K562 (cell line): ENCODE measurements around the gene LGI4. TPM values are rescaled to one million over a fixed set of nuclear protein-coding genes. Genes with fewer than 3 reads are reported as not detected.

Experiments
- ATF3 ChIP-seq, 2 experiments: fragments of 450-650 bp in 1 of 2; sonication (generic) in 1 of 2; formaldehyde crosslinking in 1 of 2; IDR thresholded peaks in 1 of 2; conservative IDR thresholded peaks in 1 of 2; 2 replicates each; pipeline versions ENCODE4 v1.6.1 to v1.8.1; 2016 to 2023; ENCODE audit warnings: mild to moderate bottlenecking in 2 of 2, moderate library complexity in 2 of 2, inconsistent platforms in 1 of 2, missing genetic modification reagents in 1 of 2
- ATF4 ChIP-seq: fragments of 450-650 bp; formaldehyde crosslinking; IDR thresholded peaks from 2 replicates; pipeline ENCODE4 v1.4.0; 2022; ENCODE audit warnings: mild to moderate bottlenecking, moderate library complexity
- BHLHE40 ChIP-seq: IDR thresholded peaks from 2 replicates; pipeline ENCODE4 v1.6.1; 2011; ENCODE audit warnings: low read length, improper control_type of control experiment
- C11orf30 ChIP-seq: fragments of 450-650 bp; IDR thresholded peaks from 2 replicates; pipeline ENCODE4 v1.6.1; 2016; ENCODE audit warnings: low read depth, mild to moderate bottlenecking
- CLOCK ChIP-seq: fragments of 250-450 bp; sonication (Bioruptor Pico); IDR thresholded peaks from 2 replicates; pipeline ENCODE4 v1.4.0; 2020; ENCODE audit warnings: mild to moderate bottlenecking, moderate library complexity, borderline replicate concordance
- NONO ChIP-seq, 2 experiments: fragments of 200-400 bp in 1 of 2; fragments of 450-650 bp in 1 of 2; formaldehyde crosslinking in 1 of 2; IDR thresholded peaks; 2 replicates each; pipeline ENCODE4 v1.6.1; 2017; ENCODE audit warnings: low read depth in 2 of 2, mild to moderate bottlenecking in 2 of 2, moderate library complexity in 2 of 2, low read length in 1 of 2
- PRDM10 ChIP-seq: fragments of 450-650 bp; IDR thresholded peaks from 2 replicates; pipeline ENCODE4 v1.6.1; 2018; ENCODE audit not compliant: partially characterized antibody
- SMARCA4 ChIP-seq: fragments of 450-650 bp; IDR thresholded peaks from 2 replicates; pipeline ENCODE4 v1.6.1; 2016
- USF2 ChIP-seq: sonication (generic); formaldehyde crosslinking; IDR thresholded peaks from 2 replicates; pipeline ENCODE4 v1.5.0; 2020; ENCODE audit warnings: missing genetic modification reagents
- ZNF12 ChIP-seq: sonication (generic); formaldehyde crosslinking; IDR thresholded peaks from 2 replicates; pipeline ENCODE4 v1.4.0; 2020; ENCODE audit warnings: mild to moderate bottlenecking, missing genetic modification reagents
- polyA plus RNA-seq, 8 experiments: library from polyadenylated mRNA; depleted of rRNA in 4 of 8; stranded (reverse) in 5 of 8; unstranded in 3 of 8; fragments of >200 nt; fragmentation: Nextera tagmentation in 2 of 8; fragmentation: Illumina TruSeq in 1 of 8; extraction: Ambion mirVana in 2 of 8; extraction: Trizol in 1 of 8; gene quantifications; 2 replicates each; pipeline versions ENCODE4 v1.2.1 to v1.2.3, GENCODE V29; 2011 to 2014; ENCODE audit warnings: inconsistent platforms in 1 of 8, missing spikeins in 1 of 8
- total RNA-seq, 7 experiments: library from RNA; depleted of rRNA in 6 of 7; stranded (reverse); fragments of >200 nt in 6 of 7; fragmentation: Illumina TruSeq in 2 of 7; extraction: Trizol in 2 of 7; gene quantifications; 2 replicates each; pipeline versions ENCODE4 v1.2.1 to v1.2.3, GENCODE V29; 2011 to 2021; ENCODE audit warnings: low replicate concordance in 1 of 7

Gene LGI4
- total and polyA plus RNA-seq, 9 of the 15 experiments (the other 6 are each of a cell fraction or from before 2014, with no cell fraction given), result 0.14 to 0.30 (median 0.24) TPM; not detected in 4

- no peak for TF ChIP-seq NONO (IDR thresholded peaks at IDR 0.05; ENCODE audit: low read depth in 2 of 2, low read length in 1 of 2)
- TF ChIP-seq ATF4 (CRISPR knock-in tag), result no peak
- no peak for TF ChIP-seq BHLHE40
- peak; percentile 98 for TF ChIP-seq ZNF12 (CRISPR knock-in tag)
- peak; percentile 57 for TF ChIP-seq PRDM10
- TF ChIP-seq CLOCK (CRISPR knock-in tag), result no peak
- TF ChIP-seq ATF3 (IDR thresholded peaks at IDR 0.05), result no peak
- TF ChIP-seq ATF3 (CRISPR knock-in tag; conservative IDR thresholded peaks at IDR 0.05), result no peak
- peak; percentile 31 for TF ChIP-seq USF2 (CRISPR knock-in tag)
- TF ChIP-seq SMARCA4, result no peak
- no peak for TF ChIP-seq C11orf30
Observed at GRCh38 chr19:35146746-35147459, 12.0 kb upstream of the LGI4 start (continued).
